ENCODE measurements around the gene DKK3.

Gene DKK3

GRCh38 chr11:12005476-12005875 lies 3.0 kb downstream of the DKK3 start:
- no peak for DNase-seq (ENCODE audit: low read depth in 2 of 3, low spot score in 2 of 3)

GRCh38 chr11:12005061-12005460 lies 3.4 kb downstream of the DKK3 start:
- no peak for DNase-seq (ENCODE audit: low read depth in 2 of 3, low spot score in 2 of 3)

- no peak for DNase-seq (ENCODE audit: low read depth in 2 of 3, low spot score in 2 of 3)
These were observed 4.6 kb downstream of the DKK3 start for GRCh38 chr11:12003815-12004214.

GRCh38 chr11:12003336-12003735 lies 5.1 kb downstream of the DKK3 start:
- no peak for DNase-seq (ENCODE audit: low read depth in 2 of 3, low spot score in 2 of 3)

- no peak for DNase-seq (ENCODE audit: low read depth in 2 of 3, low spot score in 2 of 3)
These were observed 7.2 kb downstream of the DKK3 start for GRCh38 chr11:12001186-12001585.

GRCh38 chr11:11998091-11998781 lies 10.2 kb downstream of the DKK3 start:
- DNase-seq (ENCODE audit: low read depth in 2 of 3, low spot score in 2 of 3), result no peak

DNA sequence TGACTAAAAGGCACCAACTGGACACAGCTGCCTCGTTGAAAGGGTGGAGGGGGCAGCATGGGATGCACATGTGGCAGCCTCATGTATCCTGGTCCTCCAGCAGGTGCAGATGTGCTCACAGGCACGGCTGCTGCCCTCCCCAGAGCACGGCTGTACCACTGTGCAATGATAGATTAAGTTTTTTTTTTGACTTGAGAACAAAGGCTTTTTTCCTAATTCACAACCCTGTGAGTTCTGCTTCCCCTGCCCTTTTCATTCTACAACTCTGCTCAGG lies 11.4 kb downstream of the DKK3 start:
- DNase-seq (ENCODE audit: low read depth in 2 of 3, low spot score in 2 of 3), result no peak

DNA sequence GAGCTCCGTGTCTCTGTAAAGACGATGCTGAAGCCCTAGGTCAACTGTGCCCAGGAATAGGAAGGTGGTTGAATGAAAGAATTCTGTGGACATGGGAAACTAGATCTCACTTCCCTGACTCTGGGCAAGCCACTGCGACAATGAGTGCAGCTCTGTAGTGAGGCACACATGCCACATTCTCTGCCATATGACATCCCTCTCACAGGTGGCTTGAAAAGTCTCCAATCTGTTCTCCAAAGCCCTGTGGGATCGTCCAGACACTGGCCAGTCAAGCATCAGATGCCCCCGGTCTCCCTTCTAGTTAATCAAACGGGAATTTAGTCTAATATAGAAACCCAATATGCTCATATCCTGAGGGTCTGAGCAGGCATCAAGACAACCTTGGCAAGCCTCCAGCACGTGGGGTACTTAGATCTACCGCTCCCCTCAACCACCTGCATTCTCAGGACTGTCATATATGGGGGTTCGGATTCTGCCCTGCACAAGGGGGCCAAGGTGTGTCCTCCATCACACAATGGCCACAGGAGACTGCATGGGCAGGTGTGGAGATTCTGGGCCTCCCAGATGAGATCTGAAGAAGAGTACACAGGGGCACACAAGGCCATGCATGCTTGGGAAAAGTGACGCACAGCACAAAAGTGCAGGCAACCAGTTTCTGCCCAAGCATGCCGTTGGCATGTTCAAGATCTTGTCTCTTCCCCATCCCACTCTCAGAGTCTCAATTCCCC lies 11.9 kb downstream of the DKK3 start:
- no peak for DNase-seq (ENCODE audit: low read depth in 2 of 3, low spot score in 2 of 3)

DNA sequence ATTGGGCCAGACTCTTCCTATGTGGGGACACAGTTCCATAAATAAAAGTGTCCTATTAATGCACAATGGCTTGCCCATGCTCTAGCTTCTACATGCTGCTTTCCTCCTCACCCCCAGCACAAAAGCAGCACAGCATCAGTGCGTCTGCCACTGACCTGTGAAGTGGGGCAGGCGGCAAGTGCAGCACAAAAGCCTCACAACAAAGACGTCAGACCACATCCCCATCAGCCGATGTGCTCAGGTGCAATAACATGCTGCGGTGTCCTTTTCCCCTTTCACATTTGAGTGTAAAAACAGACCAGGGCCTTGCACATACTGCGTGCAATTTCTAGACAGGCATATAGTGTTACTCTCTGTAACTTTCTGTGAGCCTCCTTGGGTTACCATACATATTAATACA lies 12.8 kb downstream of the DKK3 start:
- DNase-seq (ENCODE audit: low read depth in 2 of 3, low spot score in 2 of 3), result no peak

DNA sequence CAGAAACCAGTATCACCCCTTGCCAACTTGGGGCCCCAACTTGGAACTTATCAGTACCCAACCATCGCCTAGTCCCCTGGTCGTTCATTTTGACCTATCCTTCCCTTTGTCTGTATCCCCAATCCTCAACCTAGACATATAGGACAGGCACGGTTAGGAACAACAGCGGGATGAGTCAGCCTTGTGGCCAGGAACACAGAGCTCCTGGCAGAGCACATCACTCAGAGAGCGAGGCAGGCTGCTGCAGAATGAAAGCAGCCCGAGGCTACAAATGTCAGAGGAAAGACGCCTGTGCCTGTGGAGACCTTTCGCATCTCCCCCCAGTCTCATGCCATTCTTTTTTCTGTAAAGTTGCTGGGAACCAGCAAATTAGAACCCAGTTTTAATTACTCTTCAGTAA lies 14.6 kb downstream of the DKK3 start:
- no peak for DNase-seq (ENCODE audit: low read depth in 2 of 3, low spot score in 2 of 3)

- DNase-seq (ENCODE audit: low read depth in 2 of 3, low spot score in 2 of 3), result no peak
These were observed 15.9 kb downstream of the DKK3 start for GRCh38 chr11:11992257-11993212.

- no peak for DNase-seq (ENCODE audit: low read depth in 2 of 3, low spot score in 2 of 3)
These were observed 18.4 kb downstream of the DKK3 start for GRCh38 chr11:11989774-11990744.

- DNase-seq (ENCODE audit: low read depth in 2 of 3, low spot score in 2 of 3), result no peak
These were observed 19.7 kb downstream of the DKK3 start for GRCh38 chr11:11988681-11989261.

DNA sequence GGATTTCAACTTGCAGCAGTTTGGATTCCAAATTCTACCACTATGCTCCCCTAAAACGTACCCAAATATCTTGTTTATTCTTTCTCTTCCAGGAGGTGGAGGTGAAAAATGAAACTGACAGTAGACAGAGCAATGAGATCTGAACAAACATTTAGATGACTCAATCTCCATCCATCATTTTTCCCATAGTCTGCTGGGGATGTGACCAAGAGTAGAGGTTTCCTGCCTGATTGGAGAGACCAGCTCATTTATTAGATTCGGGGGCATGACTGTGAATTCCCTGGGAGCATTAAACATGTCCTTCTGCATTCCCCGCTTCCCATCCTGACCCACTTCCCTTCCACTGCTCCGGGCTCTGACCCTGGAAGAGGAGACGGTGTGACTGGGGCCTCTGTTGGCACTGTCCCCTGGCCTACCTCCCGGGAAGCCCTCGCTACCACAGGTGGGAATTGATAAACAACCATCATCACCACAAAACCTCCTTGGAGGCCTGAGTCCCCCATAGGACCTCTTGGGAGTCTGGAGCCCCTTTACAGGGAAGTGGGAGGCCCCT lies 20.3 kb downstream of the DKK3 start:
- DNase-seq (ENCODE audit: low read depth in 2 of 3, low spot score in 2 of 3), result no peak

GRCh38 chr11:11987503-11988022 lies 20.9 kb downstream of the DKK3 start:
- no peak for DNase-seq (ENCODE audit: low read depth in 2 of 3, low spot score in 2 of 3)

DNA sequence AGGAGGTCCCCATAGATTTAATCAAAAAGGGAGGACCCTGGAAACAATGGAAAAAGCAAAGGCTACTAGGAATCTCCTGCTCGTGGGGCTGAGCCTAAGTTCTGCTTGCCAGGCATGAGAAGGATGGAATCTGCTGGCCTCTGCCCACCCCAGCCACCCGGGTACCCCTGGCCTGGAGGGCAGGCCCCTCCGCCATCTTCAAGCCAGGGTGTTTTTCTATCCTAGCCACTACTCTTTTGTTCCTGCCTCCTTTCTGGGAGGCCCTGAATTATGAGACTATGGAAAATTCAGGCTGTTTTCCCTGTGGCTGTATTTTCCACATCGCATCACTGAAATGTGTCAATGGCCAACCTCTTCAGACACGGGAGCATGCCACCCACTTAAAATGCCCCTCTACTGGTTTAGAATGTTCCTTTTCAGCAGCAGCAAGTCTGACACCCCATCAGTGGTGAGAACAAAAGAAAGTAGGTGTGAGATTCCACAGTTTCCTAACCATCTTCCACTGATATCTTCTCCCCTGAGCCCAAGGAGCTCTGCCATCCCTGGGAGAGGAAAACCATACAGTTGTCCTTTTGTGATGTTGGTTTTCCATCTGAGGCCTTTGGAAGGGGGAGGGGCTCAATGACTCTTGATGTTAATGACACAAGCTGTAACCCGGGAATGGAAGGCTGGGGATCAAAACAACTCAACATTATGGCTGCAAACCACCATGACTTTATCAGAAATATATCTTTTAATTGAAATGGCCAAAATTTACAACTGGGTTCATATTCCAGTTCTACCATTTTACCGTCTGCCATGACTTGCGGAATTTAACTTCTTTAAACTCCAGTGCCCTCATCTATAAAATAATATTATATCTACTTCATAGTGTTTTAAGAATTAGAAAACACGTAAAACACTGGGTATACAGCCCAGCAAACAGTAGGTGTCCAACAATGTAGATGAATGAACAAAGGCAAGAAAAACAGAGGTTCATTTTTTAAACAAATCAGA lies 22.2 kb downstream of the DKK3 start:
- no peak for DNase-seq (ENCODE audit: low read depth in 2 of 3, low spot score in 2 of 3)

GRCh38 chr11:11985016-11985715 lies 23.3 kb downstream of the DKK3 start:
- DNase-seq (ENCODE audit: low read depth in 2 of 3, low spot score in 2 of 3), result no peak

DNA sequence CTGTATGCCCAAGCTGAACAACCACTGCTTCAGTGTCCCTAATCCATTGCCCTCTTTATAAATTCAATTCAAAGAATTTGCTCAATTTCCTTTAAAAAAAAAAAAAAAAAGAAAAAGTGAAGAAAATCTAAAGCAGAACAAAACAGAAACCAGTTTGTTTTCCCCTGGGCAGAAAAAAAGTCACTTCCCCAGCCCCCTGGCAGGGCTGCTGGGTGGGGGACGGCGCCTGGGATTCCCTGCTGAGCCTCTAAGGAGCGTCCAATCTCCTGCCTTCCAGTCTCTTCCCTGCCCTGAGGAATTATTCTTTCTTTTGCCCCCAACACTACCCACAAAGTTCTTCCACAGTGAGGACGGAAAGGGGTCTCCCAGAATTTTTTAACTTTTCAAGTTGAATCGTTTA lies 23.9 kb downstream of the DKK3 start:
- DNase-seq (ENCODE audit: low read depth in 2 of 3, low spot score in 2 of 3), result no peak
